GM12878 (cell line): ENCODE data around the gene SEMA3G.

Experiments
- CBX5 ChIP-seq: sonication (generic); IDR thresholded peaks from 2 replicates; pipeline ENCODE4 v1.6.1; 2016; ENCODE audit warnings: low read depth, moderate library complexity, mild to moderate bottlenecking, inconsistent platforms
- CEBPB ChIP-seq, 2 experiments: fragments of 150-350 bp in 1 of 2; IDR thresholded peaks; 2 replicates each; pipeline ENCODE4 v1.6.1; 2012 to 2014; ENCODE audit warnings: low read depth in 2 of 2, low read length in 2 of 2, borderline replicate concordance in 1 of 2, inconsistent platforms in 1 of 2
- CTCF ChIP-seq, 3 experiments: IDR thresholded peaks in 2 of 3; conservative IDR thresholded peaks in 1 of 3; 2 replicates each; pipeline ENCODE4 v1.5.1; 2011; ENCODE audit warnings: low read depth in 3 of 3, low read length in 3 of 3, mild to moderate bottlenecking in 3 of 3, control low read depth in 2 of 3, moderate library complexity in 2 of 3, inconsistent platforms in 1 of 3, mixed read lengths in 1 of 3; ENCODE audit not compliant: control insufficient read depth in 2 of 3, insufficient read depth in 1 of 3; ENCODE audit errors: extremely low read depth in 1 of 3
- E2F4 ChIP-seq: IDR thresholded peaks from 2 replicates; pipeline ENCODE4 v1.6.1; 2012; ENCODE audit warnings: low read depth, low read length, improper control_type of control experiment
- JUND ChIP-seq: IDR thresholded peaks from 2 replicates; pipeline ENCODE4 v1.6.1; 2012; ENCODE audit warnings: low read depth, mild to moderate bottlenecking, low read length, improper control_type of control experiment, moderate library complexity
- MYC ChIP-seq: IDR thresholded peaks from 2 replicates; pipeline ENCODE4 v1.6.1; 2011; ENCODE audit warnings: mild to moderate bottlenecking, low read length, moderate library complexity, inconsistent platforms; ENCODE audit not compliant: insufficient read depth, insufficient replicate concordance, insufficient read length, severe bottlenecking
- POLR2A ChIP-seq: IDR thresholded peaks from 2 replicates; pipeline ENCODE4 v1.6.1; 2011; ENCODE audit warnings: low read depth, mild to moderate bottlenecking, low read length
- STAT1 ChIP-seq: fragments of 450-650 bp; conservative IDR thresholded peaks from 2 replicates; pipeline ENCODE4 v1.6.1; 2014; ENCODE audit warnings: antibody characterized with exemption, mild to moderate bottlenecking
- YY1 ChIP-seq: IDR thresholded peaks from 2 replicates; pipeline ENCODE4 v1.6.1; 2011; ENCODE audit warnings: low read depth, mild to moderate bottlenecking, low read length
- ZBED1 ChIP-seq: IDR thresholded peaks from 2 replicates; pipeline ENCODE4 v1.6.1; 2016; ENCODE audit warnings: borderline replicate concordance
- ZBTB33 ChIP-seq: fragments of 450-650 bp; IDR thresholded peaks from 2 replicates; pipeline ENCODE4 v1.6.1; 2017; ENCODE audit warnings: mild to moderate bottlenecking
- TF ChIP-seq, protein P1 (sequence below): fragments of 150-350 bp; IDR thresholded peaks from 2 replicates; pipeline ENCODE4 v1.6.1; 2016; ENCODE audit warnings: low read depth, low read length

- TF ChIP-seq E2F4 (no peak), POLR2A (no peak), CTCF (IDR thresholded peaks at IDR 0.05 in 2 of 3, conservative IDR thresholded peaks at IDR 0.05 in 1 of 3; ENCODE audit: control insufficient read depth in 2 of 3, extremely low read depth in 1 of 3, insufficient read depth in 1 of 3, low read depth in 3 of 3, low read length in 3 of 3) (no peak), JUND (no peak), ZBED1 (no peak), CEBPB (IDR thresholded peaks at IDR 0.05; ENCODE audit: borderline replicate concordance in 1 of 2, low read depth in 2 of 2, low read length in 2 of 2) (no peak), YY1 (no peak), STAT1 (no peak), ZBTB33 (no peak), CBX5 (no peak), MYC (no peak)
- TF ChIP-seq, protein P1, sequence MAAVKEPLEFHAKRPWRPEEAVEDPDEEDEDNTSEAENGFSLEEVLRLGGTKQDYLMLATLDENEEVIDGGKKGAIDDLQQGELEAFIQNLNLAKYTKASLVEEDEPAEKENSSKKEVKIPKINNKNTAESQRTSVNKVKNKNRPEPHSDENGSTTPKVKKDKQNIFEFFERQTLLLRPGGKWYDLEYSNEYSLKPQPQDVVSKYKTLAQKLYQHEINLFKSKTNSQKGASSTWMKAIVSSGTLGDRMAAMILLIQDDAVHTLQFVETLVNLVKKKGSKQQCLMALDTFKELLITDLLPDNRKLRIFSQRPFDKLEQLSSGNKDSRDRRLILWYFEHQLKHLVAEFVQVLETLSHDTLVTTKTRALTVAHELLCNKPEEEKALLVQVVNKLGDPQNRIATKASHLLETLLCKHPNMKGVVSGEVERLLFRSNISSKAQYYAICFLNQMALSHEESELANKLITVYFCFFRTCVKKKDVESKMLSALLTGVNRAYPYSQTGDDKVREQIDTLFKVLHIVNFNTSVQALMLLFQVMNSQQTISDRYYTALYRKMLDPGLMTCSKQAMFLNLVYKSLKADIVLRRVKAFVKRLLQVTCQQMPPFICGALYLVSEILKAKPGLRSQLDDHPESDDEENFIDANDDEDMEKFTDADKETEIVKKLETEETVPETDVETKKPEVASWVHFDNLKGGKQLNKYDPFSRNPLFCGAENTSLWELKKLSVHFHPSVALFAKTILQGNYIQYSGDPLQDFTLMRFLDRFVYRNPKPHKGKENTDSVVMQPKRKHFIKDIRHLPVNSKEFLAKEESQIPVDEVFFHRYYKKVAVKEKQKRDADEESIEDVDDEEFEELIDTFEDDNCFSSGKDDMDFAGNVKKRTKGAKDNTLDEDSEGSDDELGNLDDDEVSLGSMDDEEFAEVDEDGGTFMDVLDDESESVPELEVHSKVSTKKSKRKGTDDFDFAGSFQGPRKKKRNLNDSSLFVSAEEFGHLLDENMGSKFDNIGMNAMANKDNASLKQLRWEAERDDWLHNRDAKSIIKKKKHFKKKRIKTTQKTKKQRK = no peak
Measured at GRCh38 chr3:52402706-52403270, 42.1 kb downstream of the SEMA3G start.
